HepG2 (cell line): Measurements from ENCODE around the gene KRT77. TPM values are rescaled to one million over a fixed set of nuclear protein-coding genes. Genes with fewer than 3 reads are reported as not detected.
A peak's percentile ranks its signal among the peaks of the same experiment; 100 is the strongest.

Experiments used
- ATAC-seq: fragments of 200-7000 bp; cut with Tn5 transposase; 3 replicates; pipeline ENCODE4 v1.9.1; 2020; ENCODE audit warnings: mild to moderate bottlenecking, moderate library complexity
- BruUV-seq: library from RNA; stranded (reverse); fragments of 400-500 nt; replicated peaks from 2 replicates; lab custom pipeline; 2021; lab: Mats Ljungman, UMichigan
- CTCF ChIA-PET: fragments of 300-600 bp; formaldehyde crosslinking; extraction: SDS; loops from one replicate; lab custom pipeline; 2021; ENCODE audit warnings: low total read pairs, inconsistent platforms, low intra/inter-chr PET ratio; lab: Yijun Ruan, JAX
- POLR2A ChIA-PET: fragments of 350-600 bp; sonication (Branson Sonifier 250); formaldehyde crosslinking; loops from one replicate; lab custom pipeline; 2020; ENCODE audit warnings: antibody characterized with exemption, inconsistent platforms; lab: Yijun Ruan, JAX
- DNase-seq: peaks from one replicate; pipeline ENCODE4 v3.0.0-alpha.2; 2015; ENCODE audit warnings: low spot score
- FAIRE-seq: peaks from 3 replicates; lab custom pipeline; 2011; peaks lifted over from hg19 to GRCh38; lab: Jason Lieb, UNC
- H2AFZ ChIP-seq: one replicate; pipeline ENCODE4 v1.6.1; 2011; ENCODE audit warnings: low read length, inconsistent platforms
- H3K27ac ChIP-seq: fragments of 300-600 bp; 3 replicates; pipeline ENCODE4 v1.8.0; 2011; ENCODE audit warnings: mixed run types, mild to moderate bottlenecking, mixed read lengths, low read length, inconsistent platforms; ENCODE audit not compliant: insufficient read depth; ENCODE audit errors: extremely low read length
- H3K27me3 ChIP-seq, 2 experiments: fragments of 200-600 bp in 1 of 2; 2 replicates in 1 of 2; 3 replicates in 1 of 2; pipeline versions ENCODE4 v1.6.0 to v1.8.0; 2011; ENCODE audit warnings: low read length in 2 of 2, mild to moderate bottlenecking in 2 of 2, moderate library complexity in 2 of 2, inconsistent platforms in 1 of 2; ENCODE audit not compliant: insufficient read depth in 2 of 2, control insufficient read depth in 1 of 2
- H3K36me3 ChIP-seq, 2 experiments: fragments of 200-600 bp in 1 of 2; replicated peaks in 1 of 2; 2 replicates in 1 of 2; 3 replicates in 1 of 2; pipeline versions ENCODE4 v1.5.1 to v1.8.0; 2011; ENCODE audit warnings: low read length in 2 of 2, inconsistent platforms in 1 of 2; ENCODE audit not compliant: insufficient read depth in 2 of 2, control insufficient read depth in 1 of 2
- H3K4me1 ChIP-seq: 2 replicates; pipeline ENCODE4 v1.5.1; 2012; ENCODE audit warnings: low read length, inconsistent platforms; ENCODE audit not compliant: insufficient read depth
- H3K4me2 ChIP-seq: 2 replicates; pipeline ENCODE4 v1.6.0; 2011; ENCODE audit warnings: low read depth, low read length, inconsistent platforms
- H3K4me3 ChIP-seq, 3 experiments: fragments of 200-600 bp in 1 of 3; sonication (generic), shearing (Covaris generic) in 1 of 3; replicated peaks in 1 of 3; 2 replicates each; pipeline ENCODE4 v1.5.1; 2011 to 2016; ENCODE audit warnings: low read length in 3 of 3, inconsistent platforms in 2 of 3, low read depth in 2 of 3, mild to moderate bottlenecking in 2 of 3, control low read depth in 1 of 3, mixed read lengths in 1 of 3; ENCODE audit not compliant: insufficient read depth in 1 of 3
- H3K79me2 ChIP-seq: one replicate; pipeline ENCODE4 v1.6.1; 2011; ENCODE audit warnings: low read length, inconsistent platforms; ENCODE audit not compliant: insufficient read depth
- H3K9ac ChIP-seq: 2 replicates; pipeline ENCODE4 v1.6.0; 2011; ENCODE audit warnings: mild to moderate bottlenecking, low read depth, low read length, inconsistent platforms; ENCODE audit not compliant: insufficient read depth
- H3K9me3 ChIP-seq: 2 replicates; pipeline ENCODE4 v1.5.1; 2012; ENCODE audit warnings: mild to moderate bottlenecking, low read length
- H4K20me1 ChIP-seq: 2 replicates; pipeline ENCODE4 v1.6.0; 2011; ENCODE audit warnings: inconsistent platforms, mild to moderate bottlenecking, low read length, moderate library complexity; ENCODE audit not compliant: insufficient read depth
- ARHGAP35 ChIP-seq: sonication (generic); formaldehyde crosslinking; IDR thresholded peaks from 2 replicates; pipeline ENCODE4 v1.9.0; 2022; ENCODE audit warnings: mild to moderate bottlenecking, inconsistent platforms, moderate library complexity, missing genetic modification reagents, borderline replicate concordance
- CBFB ChIP-seq: sonication (generic); formaldehyde crosslinking; IDR thresholded peaks from 2 replicates; pipeline ENCODE4 v1.4.0; 2020; ENCODE audit warnings: missing genetic modification reagents
- HDAC2 ChIP-seq: sonication (generic); formaldehyde crosslinking; IDR thresholded peaks from 2 replicates; pipeline ENCODE4 v1.4.0; 2020; ENCODE audit warnings: missing genetic modification reagents
- RFX3 ChIP-seq: IDR thresholded peaks from 2 replicates; pipeline ENCODE4 v1.6.1; 2016; ENCODE audit warnings: missing biosample characterization, missing genetic modification reagents
- SPEN ChIP-seq: sonication (generic); formaldehyde crosslinking; IDR thresholded peaks from 2 replicates; pipeline ENCODE4 v1.5.1; 2020; ENCODE audit warnings: low read depth, mild to moderate bottlenecking, missing genetic modification reagents
- ZFP36L2 ChIP-seq: sonication (generic); formaldehyde crosslinking; IDR thresholded peaks from 2 replicates; pipeline ENCODE4 v1.4.0; 2020; ENCODE audit warnings: missing genetic modification reagents
- ZNF143 ChIP-seq: sonication (generic); formaldehyde crosslinking; IDR thresholded peaks from 2 replicates; pipeline ENCODE4 v1.4.0; 2020; ENCODE audit warnings: missing genetic modification reagents
- ZNF180 ChIP-seq: sonication (generic); formaldehyde crosslinking; IDR thresholded peaks from 2 replicates; pipeline ENCODE4 v1.4.0; 2020; ENCODE audit warnings: low read depth, missing genetic modification reagents, borderline replicate concordance
- ZNF205 ChIP-seq: IDR thresholded peaks from 2 replicates; pipeline ENCODE4 v1.6.1; 2018; ENCODE audit warnings: missing biosample characterization, missing genetic modification reagents
- ZNF570 ChIP-seq: sonication (generic); formaldehyde crosslinking; IDR thresholded peaks from 2 replicates; pipeline ENCODE4 v1.4.0; 2020; ENCODE audit warnings: mild to moderate bottlenecking, missing genetic modification reagents, borderline replicate concordance
- ZNF720 ChIP-seq: sonication (generic); formaldehyde crosslinking; IDR thresholded peaks from 2 replicates; pipeline ENCODE4 v1.4.0; 2020; ENCODE audit warnings: missing genetic modification reagents
- ZNF879 ChIP-seq: sonication (generic); formaldehyde crosslinking; IDR thresholded peaks from 2 replicates; pipeline ENCODE4 v1.8.1; 2023; ENCODE audit warnings: missing genetic modification reagents
- WGBS: methylation state at CpG from one replicate; pipeline ENCODE4 v1.1.6; 2017; ENCODE audit warnings: low lambda C conversion rate; 5-methylcytosine and 5-hydroxymethylcytosine counted together
- in situ Hi-C: cut with HindIII; loops from 2 replicates; pipeline ENCODE4 v1.10.0; 2017; ENCODE audit warnings: low pct_unique_long_range_greater_than_20kb; ENCODE audit not compliant: extremely low pct_ligation_motif_present
- intact Hi-C: fragments of 100-400 bp; cut with micrococcal nuclease; formaldehyde crosslinking; loops from one replicate; pipeline ENCODE4 v1.10.0; 2022; ENCODE audit not compliant: unreplicated experiment
- polyA plus RNA-seq, 8 experiments: library from polyadenylated mRNA; depleted of rRNA in 3 of 8; stranded (reverse) in 7 of 8; unstranded in 1 of 8; fragments of >200 nt; fragmentation: Illumina TruSeq in 4 of 8; extraction: Trizol in 4 of 8; gene quantifications; 2 replicates each; pipeline versions ENCODE4 v1.2.1 to v1.2.3, GENCODE V29; 2011 to 2016; ENCODE audit warnings: low read depth in 4 of 8, missing spikeins in 1 of 8, mixed read lengths in 1 of 8; ENCODE audit not compliant: insufficient read depth in 1 of 8
- total RNA-seq, 5 experiments: library from RNA; depleted of rRNA; stranded (reverse); fragments of >200 nt; fragmentation: Illumina TruSeq; extraction: Trizol; gene quantifications; 2 replicates each; pipeline ENCODE4 v1.2.3, GENCODE V29; 2016; ENCODE audit warnings: low read depth in 1 of 5
- TF ChIP-seq, protein P1 (sequence below): sonication (generic); formaldehyde crosslinking; IDR thresholded peaks from 2 replicates; pipeline ENCODE4 v1.8.0; 2022; ENCODE audit warnings: missing genetic modification reagents, mild to moderate bottlenecking, inconsistent platforms, borderline replicate concordance
- TF ChIP-seq, protein P2 (sequence below): sonication (generic); formaldehyde crosslinking; IDR thresholded peaks from 2 replicates; pipeline ENCODE4 v1.4.0; 2020; ENCODE audit warnings: missing genetic modification reagents

KRT77 gene
- total and polyA plus RNA-seq, 2 of the 13 experiments (the other 11 are each of a cell fraction or from before 2014, with no cell fraction given) = not detected

DNA sequence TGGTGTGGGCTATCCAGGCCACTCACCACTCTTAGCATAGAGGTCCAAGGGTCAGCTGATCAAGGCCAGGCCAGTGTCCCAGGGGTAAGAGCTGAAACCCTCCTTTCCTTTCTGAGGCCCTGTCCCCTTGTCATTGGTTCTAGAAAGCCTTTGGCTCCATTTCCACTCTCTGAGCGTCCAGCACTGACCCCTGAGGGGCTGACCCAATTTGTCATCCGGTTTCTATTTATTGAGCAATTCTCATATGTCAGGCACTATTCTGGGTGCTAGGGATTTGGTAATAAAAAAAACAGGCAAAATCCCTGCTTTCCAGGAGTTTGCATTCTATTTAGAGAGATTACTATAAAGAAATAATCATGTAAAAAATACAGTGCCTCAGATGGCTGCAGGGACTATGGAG lies 3.4 kb downstream of the KRT77 start:
- intact Hi-C loops = no loop called here
- H3K36me3 ChIP-seq = no peaks in the 10 kb centered on the region
- ChIA-PET POLR2A (no interaction called here), CTCF (no interaction called here)
- no peak overlapping the region for H3K9ac ChIP-seq
- no peaks in the 10 kb centered on the region for H4K20me1 ChIP-seq
- ATAC-seq (peak; percentile 58; the same call in 2 of the 3 replicates), FAIRE-seq (no peak), DNase-seq (no peak)
- H3K27me3 ChIP-seq = peaks cover 7 to 20% of the 10 kb centered on the region in 2 experiments; a peak in 4 of 5 replicates
- no peaks in the 10 kb centered on the region for H3K9me3 ChIP-seq
- BruUV-seq = no TSS peak
- H2AFZ ChIP-seq = no peak overlapping the region
- no peak overlapping the region for H3K4me3 ChIP-seq
- H3K79me2 ChIP-seq = no peaks in the 10 kb centered on the region
- no peak overlapping the region for H3K4me2 ChIP-seq
- no peaks in the 10 kb centered on the region for H3K4me1 ChIP-seq
- no peak for TF ChIP-seq ZNF720 (CRISPR knock-in tag)
- TF ChIP-seq, protein P1, sequence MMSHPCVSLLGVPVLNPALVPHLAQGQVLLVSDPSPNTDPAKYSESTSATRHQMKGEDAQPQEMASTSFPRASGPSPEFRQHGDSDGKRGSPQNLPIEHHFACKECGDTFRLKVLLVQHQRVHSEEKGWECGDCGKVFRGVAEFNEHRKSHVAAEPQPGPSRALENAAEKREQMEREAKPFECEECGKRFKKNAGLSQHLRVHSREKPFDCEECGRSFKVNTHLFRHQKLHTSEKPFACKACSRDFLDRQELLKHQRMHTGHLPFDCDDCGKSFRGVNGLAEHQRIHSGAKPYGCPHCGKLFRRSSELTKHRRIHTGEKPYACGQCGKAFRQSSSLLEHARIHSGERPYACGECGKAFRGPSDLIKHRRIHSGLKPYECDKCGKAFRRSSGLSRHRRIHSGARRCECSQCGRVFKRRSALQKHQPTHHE (CRISPR knock-in tag) = no peak
- TF ChIP-seq, all 625 proteins: peak for 0
- in situ Hi-C loops = loop anchor here (25.0 kb wide), 1 partner anchor 287 kb away; no protein-coding TSS in a partner anchor
- 0% methylated on average over 2 of the region's 2 CpGs for WGBS
- no peak overlapping the region for H3K27ac ChIP-seq

DNA sequence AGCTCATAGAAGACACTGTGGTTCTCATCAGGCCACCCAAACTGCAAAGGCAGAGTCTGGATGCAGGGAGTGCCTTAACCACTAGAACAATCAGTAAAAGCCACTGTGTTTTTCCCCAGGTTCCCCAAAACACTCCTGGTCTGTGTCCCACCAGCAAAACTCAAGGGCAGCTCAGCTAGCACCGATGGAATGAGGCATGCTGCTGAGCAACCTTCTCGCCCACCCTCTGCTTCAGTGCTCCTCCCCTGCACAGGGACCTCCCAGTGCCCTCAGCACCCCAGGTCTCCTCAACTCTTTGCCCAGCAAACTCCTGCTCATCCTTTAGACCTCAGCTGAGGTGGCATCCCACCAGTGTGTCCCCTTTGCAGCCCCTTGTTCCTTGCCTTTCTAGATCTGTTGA lies 4.0 kb downstream of the KRT77 start:
- no peak overlapping the region for H2AFZ ChIP-seq
- POLR2A ChIA-PET = no interaction called here
- no peak overlapping the region for H3K9ac ChIP-seq
- TF ChIP-seq CBFB (CRISPR knock-in tag) (no peak), ZFP36L2 (CRISPR knock-in tag) (no peak), ZNF143 (no peak), ZNF205 (CRISPR knock-in tag) (no peak), RFX3 (no peak), ZNF879 (CRISPR knock-in tag) (no peak), ARHGAP35 (CRISPR knock-in tag) (no peak), ZNF570 (CRISPR knock-in tag) (no peak), ZNF180 (no peak), SPEN (CRISPR knock-in tag) (no peak), HDAC2 (CRISPR knock-in tag) (no peak)
- TF ChIP-seq, protein P2, sequence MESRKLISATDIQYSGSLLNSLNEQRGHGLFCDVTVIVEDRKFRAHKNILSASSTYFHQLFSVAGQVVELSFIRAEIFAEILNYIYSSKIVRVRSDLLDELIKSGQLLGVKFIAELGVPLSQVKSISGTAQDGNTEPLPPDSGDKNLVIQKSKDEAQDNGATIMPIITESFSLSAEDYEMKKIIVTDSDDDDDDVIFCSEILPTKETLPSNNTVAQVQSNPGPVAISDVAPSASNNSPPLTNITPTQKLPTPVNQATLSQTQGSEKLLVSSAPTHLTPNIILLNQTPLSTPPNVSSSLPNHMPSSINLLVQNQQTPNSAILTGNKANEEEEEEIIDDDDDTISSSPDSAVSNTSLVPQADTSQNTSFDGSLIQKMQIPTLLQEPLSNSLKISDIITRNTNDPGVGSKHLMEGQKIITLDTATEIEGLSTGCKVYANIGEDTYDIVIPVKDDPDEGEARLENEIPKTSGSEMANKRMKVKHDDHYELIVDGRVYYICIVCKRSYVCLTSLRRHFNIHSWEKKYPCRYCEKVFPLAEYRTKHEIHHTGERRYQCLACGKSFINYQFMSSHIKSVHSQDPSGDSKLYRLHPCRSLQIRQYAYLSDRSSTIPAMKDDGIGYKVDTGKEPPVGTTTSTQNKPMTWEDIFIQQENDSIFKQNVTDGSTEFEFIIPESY = no peak
- TF ChIP-seq, all 625 proteins: peak for 0
- DNase-seq (no peak), FAIRE-seq (no peak), ATAC-seq (no peak)
- no peak overlapping the region for H3K4me2 ChIP-seq
- no peak overlapping the region for H3K27ac ChIP-seq
- no peaks in the 10 kb centered on the region for H3K9me3 ChIP-seq
- BruUV-seq = no TSS peak
- intact Hi-C loops (no loop called here), in situ Hi-C loops (loop anchor here (25.0 kb wide), 1 partner anchor 288 kb away; no protein-coding TSS in a partner anchor)
- WGBS = 33% methylated on average over 2 of the region's 2 CpGs
- H3K36me3 ChIP-seq = no peaks in the 10 kb centered on the region
- CTCF ChIA-PET = no interaction called here
- no peaks in the 10 kb centered on the region for H3K4me1 ChIP-seq
- H4K20me1 ChIP-seq = no peaks in the 10 kb centered on the region
- H3K4me3 ChIP-seq = no peak overlapping the region
- H3K79me2 ChIP-seq = no peaks in the 10 kb centered on the region
- peaks cover 7 to 26% of the 10 kb centered on the region in 2 experiments; a peak in 4 of 5 replicates for H3K27me3 ChIP-seq
